SW480 (cell line): ENCODE results near the gene B4GALT6.

Experiments
- DNase-seq: peaks from one replicate; pipeline ENCODE4 v3.0.0-alpha.2; 2016; ENCODE audit warnings: low spot score

Gene B4GALT6

DNA sequence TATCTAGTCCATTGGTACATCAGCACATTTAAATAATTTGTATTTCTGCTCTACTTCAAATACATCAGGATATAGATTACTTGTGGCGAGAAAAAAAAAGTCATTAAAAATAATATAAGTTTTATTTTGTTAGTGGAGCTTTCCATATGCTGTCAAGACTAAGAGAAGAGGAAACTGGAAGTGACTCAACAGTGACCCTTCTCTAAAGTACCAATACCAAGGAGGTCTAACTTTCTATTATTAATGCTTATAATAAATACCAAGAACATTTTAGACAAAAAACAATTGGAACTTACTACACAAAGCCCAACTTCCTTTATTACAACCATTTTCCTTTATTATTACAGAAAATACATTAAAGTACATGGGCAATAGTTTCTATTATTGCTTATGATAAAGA lies 52.9 kb downstream of the B4GALT6 start:
- DNase-seq: no peak

DNA sequence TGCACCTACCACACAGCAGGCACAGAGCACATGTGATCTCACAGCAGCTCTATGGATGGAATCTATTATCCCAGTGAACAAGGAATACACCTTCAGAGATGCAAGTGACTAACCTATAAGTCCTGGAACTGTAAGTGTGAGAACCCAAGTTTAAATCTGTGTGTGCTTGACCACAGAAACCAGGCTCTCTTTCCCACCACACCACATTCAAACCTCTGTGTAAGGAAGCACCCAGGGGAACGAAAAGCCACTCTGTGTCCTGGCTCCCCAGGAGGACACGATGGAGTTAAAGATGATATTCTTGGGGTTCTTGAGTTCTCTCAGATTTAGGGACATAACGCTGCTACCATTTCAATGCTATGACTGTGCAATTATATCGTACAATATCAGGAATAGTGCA lies 53.8 kb downstream of the B4GALT6 start:
- no peak for DNase-seq

DNA sequence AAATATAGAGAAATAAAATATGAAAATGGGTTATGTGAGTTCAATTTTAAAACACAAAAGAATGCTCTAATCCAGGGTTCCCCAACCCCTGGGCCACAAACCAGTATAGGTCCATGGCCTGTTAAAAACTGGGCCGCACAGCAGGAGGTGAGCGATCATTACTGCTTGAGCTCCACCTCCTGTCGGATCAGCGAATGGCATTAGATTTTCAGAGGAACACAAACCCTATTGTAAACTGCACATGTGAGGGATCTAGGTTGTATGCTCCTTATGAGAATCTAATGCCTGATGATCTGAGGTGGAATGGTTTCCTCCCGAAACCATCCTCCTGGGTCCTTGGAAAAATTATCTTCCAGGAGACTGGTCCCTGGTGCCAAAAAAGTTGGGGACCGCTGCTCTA lies 58.0 kb downstream of the B4GALT6 start:
- DNase-seq: no peak

DNA sequence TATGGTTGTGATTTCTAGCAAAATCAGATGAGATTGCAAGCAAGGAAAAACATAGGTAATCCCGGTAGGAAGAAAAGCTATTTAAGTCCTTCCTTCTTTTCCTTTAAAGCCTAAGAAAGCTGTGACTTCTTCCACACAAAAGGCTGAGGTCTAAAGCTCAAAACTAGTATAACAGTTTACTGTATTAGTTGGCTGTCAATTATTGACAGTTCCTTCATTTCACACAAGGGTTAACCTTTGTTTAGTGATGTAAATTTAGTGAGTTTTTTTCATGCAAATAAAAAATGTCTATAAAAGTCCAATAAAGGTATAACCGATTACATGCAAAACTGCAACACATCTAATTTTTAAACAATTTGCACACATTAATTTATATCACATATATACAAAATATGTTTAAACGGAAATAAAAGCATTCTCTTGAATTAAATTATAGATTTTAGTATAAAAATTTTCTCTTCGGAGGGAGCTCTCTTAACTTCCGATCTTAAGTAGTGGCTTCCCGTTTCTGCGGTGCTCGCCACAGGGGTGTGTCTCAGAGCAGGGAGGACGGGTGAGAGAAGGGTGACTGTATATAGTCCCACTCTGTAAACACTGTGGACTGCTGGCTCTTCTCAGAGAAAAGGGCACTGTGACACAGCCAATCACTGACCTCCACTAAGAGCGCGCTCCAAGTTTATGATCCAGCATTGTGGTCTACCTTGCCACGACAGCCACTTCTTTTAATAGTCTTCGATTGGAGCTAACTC lies 59.3 kb downstream of the B4GALT6 start:
- DNase-seq: no peak

DNA sequence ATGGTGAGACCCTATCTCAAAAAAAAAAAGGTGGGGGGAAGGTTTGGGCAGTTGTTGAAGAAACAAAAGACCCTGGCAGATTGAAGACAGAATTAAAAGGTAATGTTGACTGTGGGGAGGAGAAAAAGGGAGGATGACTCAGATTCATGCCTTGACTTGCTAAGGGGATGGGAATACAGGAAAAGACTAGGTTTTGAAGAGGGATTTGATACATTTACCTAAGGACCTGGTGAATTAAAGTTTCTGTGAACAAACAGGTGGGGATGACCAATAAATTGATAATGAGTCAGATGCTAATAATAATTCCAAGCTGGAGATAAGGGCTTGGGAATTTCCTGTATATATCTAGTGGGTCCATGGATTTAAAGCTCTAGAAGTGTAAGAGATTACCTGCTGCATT lies 65.1 kb downstream of the B4GALT6 start:
- DNase-seq: no peak

DNA sequence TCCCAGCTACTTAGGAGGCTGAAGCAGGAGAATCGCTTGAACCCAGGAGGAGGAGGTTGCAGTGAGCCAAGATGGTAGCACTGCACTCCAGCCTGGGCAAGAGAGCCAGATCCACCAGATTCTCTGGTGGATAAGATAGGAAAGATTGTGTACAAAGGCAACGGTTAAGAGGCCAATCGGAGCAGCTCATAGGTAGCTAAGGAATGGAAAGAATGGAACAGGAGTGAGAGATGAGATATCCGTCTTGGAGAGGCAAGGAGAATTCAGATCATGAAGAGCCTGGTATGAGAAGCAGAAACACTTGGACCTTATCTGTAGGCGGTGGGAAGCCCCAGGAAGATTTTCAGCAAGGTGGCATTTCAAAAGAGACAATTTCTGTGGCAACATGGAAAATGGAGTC lies 65.6 kb downstream of the B4GALT6 start:
- no peak for DNase-seq

DNA sequence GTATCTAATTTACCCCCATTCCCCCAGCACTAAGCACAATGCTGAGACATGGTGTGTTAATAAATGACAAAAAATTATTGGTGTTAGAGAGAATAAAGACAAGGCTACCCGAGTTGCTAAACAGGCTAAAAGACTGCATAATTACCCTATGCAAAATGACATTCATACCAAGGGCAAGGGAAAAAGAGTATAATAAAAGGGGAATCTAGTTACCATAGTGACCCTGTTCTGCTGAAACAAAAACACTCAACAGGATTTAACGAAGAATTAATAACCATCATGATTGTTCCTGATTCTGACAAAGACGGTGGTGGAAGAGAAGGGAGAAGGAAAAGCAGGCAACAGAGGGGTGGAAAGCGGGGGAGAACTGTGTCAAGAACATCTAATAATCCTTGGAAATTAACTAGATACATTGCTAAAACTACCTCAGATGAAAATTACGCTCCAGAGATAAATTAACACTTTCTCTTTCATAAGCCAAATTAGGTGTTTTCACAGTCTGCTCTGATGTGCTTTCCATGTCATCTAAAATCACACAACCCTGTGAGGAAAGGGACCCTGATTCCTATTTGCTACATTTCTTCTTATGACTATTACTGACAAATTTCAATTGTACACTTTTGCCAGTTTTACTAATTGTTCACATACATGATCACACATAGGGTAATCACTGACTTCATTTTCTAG lies 67.2 kb downstream of the B4GALT6 start:
- DNase-seq: no peak

DNA sequence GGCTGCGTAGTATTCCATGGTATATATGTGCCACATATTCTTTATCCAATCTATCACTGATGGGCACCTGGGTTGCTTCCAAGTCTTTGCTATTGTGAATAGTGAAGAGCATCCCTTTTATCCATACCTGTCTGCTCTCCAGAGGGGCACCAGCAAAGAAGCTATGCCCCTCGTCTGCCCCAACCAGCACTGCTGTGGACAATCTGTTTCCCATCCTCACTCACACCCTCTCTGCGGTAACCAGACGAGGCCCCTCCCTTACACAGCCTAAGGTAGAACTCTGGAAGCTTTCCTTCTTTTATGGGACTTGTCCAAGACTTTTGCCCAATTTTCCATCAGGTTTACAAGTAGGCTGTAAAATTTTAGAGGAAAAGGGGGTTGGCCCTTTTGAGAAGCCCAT lies 67.8 kb downstream of the B4GALT6 start:
- no peak for DNase-seq

DNA sequence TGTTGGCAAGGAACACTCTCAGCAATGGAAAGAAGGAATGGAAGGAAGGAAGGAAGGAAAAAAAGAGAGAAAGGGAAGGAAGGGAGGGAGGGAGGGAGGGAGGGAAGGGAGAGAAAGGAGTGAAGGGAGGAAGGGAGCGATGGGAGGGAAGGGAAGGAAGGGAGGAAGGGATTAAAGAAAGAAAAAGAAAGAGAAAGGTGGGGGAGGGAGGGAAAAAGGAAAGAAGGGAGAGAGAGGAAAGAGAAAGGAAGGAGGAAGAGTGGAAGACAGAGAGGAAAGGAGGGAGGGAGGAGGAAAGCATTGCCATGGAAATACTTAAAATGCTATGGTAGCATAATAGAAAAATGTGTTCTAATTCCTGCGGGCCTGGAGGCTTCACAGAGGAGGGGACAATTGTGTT lies 70.3 kb downstream of the B4GALT6 start:
- no peak for DNase-seq

DNA sequence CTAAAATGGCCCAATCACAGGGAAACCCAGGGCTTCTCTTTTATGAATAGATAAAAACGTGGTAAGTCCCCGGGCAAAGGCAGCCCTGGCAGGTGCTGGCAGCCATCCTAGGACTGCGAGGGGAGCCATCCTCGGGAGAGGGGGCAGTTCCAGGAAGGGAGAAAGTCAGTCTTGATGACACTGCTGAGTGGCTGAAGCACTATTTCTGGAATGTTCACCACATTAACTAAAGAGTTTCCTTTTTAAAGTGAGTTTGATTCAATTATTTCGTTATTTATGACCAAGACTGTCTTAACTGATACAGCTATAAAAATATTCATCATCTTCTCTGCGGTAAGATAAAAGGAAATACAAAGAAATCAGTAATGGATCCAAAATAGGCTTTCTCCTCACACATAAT lies 72.3 kb downstream of the B4GALT6 start:
- DNase-seq: no peak

DNA sequence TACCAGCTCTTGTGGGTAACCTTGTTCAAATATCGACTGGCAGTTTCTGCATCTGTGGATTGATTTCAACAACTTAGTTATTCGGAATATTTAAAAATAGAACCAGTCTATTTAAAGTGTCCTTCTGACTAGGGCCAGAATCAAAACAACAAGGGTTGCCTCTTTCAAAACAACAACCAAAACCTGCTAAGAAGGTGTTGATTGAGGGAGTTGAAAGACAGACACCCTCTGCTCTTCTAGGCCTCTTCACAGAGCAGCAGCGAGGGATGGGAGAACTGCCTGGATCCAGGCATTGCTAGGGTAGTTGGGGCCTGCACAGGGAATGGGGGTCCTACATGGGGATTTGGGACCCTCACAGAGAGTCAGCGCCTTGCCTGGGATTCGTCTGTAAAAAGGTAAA lies 72.9 kb downstream of the B4GALT6 start:
- DNase-seq: no peak

DNA sequence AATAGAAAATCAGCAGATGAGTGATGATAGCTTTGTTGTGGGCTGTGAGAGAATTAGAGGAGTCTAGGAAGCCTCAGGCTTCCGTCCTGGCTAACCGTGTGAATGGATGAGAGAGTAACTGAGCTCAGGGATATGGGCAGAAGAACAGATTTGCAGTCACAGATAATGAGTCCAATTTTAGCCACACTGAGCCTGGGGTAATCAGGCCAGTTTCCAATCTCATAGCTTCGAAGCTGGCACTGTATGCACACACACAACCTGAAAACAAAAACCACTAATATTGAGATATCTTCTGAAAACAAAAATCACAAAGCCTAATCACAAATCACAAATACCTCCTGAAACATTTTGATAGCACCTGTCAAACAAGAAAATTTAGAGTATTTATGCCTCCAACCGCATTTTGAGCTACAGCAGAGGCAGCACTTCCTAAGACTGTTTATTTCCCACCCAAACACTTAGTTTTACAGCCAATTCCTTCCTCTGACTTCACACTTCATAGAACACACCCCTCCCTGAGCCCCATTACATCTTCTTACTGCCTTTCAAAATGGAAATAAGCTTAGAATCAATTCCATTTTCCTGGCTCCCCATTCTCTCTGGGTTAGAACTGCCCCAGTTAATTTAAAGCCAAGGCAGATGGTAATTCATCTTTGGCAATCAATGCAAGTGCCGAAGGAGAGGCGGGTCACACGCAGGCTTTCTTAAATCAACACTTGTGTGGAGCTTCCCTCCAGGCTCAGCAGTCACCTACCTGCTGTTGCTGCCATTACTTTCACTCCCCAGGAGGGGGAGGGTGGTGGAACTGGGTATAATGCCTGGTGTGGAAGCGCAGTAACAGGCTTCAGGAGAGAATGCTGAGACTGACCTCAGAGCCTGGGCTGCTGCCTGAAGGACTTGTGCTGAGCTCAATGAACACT lies 73.8 kb downstream of the B4GALT6 start:
- DNase-seq: no peak

DNA sequence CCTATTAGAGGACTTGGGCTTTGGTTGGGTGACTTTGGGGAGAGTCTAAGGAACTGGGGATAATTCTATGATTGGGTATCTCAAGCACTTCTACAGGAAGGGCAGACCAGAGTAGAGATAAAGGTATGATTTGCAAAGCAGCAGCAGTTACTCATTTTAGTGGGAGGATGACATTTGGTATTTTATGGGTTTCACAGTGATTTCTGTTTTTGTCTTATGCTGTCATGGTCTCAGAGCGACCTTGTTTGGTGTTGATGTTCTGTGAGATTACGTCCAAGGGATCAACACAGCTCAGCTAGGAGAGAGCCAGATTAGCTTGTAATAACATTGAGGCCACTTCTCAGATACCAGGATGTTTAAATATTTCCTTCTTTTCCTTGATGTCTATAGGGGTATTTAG lies 74.5 kb downstream of the B4GALT6 start:
- no peak for DNase-seq

DNA sequence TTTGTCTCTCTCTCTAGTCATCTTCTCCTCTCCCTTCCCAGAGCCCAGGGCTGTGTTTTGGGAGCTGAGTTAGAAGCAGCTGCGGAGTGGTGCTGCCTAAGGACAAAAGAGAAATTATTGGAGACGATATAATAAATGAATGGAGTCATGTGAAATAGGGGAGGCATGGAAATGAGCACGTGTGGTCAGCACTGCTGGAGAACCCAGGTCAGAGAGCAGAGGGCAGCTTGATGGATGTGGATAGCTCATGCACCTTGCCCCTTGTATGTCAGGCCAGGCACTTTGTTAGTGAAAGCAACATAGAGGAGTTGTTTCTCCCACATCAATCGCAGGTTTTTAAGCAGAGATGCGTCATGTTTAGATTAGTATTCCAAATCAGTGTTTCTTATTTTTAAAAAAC lies 77.0 kb downstream of the B4GALT6 start:
- no peak for DNase-seq

DNA sequence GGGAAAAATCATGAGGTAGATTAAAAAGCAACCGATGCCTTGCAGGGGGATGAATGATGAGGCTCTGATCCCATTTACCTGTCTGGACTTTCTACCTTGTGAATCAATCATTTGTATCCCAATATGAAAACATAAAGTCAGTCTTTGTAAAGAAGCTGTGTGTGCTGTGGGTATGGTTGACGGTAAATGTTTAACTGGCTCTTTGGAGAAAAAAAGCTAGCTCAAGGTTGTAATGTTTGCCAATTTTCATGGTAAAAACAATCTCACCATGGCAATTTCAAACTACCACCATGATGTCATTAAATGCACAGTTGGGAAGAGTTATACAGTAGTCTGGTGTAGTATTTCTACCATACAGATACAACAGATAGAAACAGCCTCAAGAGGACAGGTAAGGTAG lies 78.1 kb downstream of the B4GALT6 start:
- DNase-seq: no peak

DNA sequence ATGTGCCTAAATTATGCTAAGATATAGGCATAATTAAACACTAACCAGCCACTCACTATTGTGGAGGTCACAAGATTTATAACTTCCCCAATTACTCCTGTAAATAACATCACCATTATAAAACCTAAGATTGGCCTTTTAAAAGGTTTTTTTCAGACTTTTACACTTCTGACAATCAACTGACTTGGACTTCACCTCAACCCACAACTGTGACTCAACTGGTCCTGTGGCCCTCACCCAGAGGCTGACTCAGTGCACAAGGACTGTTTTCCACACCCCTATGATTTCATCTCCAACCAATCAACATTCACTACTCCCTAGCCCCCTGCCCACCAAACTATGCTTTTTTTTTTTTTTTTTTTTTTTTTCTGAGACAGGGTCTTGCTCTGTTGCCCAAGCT lies 81.1 kb downstream of the B4GALT6 start:
- DNase-seq: no peak

DNA sequence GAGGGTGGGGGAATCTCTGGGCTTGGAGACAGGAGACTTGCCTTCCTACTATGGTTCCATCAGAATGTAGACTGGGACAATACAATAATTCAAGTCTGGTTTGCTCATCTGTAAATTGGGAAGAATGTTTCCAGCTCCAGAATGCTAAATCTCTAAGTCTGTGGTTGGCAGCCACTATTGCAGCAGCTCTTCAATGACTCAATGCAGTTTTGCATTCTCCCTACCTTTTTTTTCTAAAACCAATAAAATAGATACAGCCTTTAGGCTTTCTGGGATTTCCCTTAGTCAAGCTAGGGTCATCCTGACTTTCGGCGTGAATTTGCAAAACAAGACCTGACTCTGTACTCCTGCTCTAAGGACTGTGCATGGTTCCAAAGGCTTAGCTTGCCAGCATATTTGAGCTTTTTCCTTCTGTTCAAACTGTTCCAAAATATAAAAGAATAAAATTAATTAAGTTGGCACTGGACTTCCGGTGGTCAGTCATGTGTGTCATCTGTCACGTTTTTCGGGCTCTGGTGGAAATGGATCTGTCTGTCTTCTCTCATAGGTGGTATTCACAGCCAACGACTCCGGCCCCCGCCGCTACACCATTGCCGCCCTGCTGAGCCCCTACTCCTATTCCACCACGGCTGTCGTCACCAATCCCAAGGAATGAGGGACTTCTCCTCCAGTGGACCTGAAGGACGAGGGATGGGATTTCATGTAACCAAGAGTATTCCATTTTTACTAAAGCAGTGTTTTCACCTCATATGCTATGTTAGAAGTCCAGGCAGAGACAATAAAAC lies 86.2 kb downstream of the B4GALT6 start:
- DNase-seq: no peak

DNA sequence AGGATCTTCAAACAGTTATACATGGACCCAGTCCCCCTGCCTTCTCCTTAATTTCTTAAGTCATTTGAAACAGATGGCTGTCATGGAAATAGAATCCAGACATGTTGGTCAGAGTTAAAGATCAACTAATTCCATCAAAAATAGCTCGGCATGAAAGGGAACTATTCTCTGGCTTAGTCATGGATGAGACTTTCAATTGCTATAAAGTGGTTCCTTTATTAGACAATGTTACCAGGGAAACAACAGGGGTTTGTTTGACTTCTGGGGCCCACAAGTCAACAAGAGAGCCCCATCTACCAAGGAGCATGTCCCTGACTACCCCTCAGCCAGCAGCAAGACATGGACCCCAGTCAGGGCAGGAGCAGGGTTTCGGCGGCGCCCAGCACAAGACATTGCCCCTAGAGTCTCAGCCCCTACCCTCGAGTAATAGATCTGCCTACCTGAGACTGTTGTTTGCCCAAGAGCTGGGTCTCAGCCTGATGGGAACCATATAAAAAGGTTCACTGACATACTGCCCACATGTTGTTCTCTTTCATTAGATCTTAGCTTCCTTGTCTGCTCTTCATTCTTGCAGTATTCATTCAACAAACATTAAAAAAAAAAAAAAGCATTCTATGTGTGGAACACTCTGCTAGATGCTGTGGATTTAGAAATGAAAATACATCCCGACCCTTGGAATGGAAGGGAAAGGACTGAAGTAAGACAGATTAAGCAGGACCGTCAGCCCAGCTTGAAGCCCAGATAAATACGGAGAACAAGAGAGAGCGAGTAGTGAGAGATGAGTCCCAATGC lies 88.1 kb downstream of the B4GALT6 start:
- DNase-seq: no peak

DNA sequence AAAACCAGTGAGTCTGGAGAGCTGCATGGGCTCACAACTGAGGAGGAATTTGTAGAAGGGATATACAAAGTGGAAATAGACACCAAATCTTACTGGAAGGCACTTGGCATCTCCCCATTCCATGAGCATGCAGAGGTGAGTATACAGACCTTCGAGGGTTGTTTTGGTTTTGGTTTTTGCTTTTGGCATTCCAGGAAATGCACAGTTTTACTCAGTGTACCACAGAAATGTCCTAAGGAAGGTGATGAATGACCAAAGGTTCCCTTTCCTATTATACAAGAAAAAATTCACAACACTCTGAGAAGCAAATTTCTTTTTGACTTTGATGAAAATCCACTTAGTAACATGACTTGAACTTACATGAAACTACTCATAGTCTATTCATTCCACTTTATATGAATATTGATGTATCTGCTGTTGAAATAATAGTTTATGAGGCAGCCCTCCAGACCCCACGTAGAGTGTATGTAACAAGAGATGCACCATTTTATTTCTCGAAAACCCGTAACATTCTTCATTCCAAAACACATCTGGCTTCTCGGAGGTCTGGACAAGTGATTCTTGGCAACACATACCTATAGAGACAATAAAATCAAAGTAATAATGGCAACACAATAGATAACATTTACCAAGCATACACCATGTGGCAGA lies 89.1 kb downstream of the B4GALT6 start:
- no peak for DNase-seq

DNA sequence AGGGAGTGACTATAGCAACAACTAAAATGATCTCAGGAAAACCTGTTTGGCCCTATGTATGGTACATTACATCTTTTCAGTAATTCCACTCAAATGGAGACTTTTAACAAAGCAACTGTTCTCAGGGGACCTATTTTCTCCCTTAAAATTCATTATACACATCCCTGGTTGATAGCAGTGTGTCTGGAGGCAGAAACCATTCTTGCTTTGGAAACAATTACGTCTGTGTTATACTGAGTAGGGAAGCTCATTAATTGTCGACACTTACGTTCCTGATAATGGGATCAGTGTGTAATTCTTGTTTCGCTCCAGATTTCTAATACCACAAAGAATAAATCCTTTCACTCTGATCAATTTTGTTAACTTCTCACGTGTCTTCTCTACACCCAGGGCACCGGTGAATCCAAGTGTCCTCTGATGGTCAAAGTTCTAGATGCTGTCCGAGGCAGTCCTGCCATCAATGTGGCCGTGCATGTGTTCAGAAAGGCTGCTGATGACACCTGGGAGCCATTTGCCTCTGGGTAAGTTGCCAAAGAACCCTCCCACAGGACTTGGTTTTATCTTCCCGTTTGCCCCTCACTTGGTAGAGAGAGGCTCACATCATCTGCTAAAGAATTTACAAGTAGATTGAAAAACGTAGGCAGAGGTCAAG lies 91.7 kb downstream of the B4GALT6 start:
- DNase-seq: no peak
